Spleen (tissue), 7 donors: ENCODE results near the gene CDC34.

ENCODE experiments used
- CTCF ChIP-seq, 11 experiments: fragments of 200-600 bp in 7 of 11; fragments of 450-650 bp in 4 of 11; sonication (generic) in 4 of 11; IDR thresholded peaks in 8 of 11; conservative IDR thresholded peaks in 3 of 11; 1 replicate in 7 of 11; 2 replicates in 4 of 11; pipeline versions ENCODE4 v1.4.0 to v1.8.0; 2016 to 2021; ENCODE audit warnings: antibody characterized with exemption in 11 of 11, inconsistent platforms in 4 of 11, mild to moderate bottlenecking in 1 of 11
- POLR2A ChIP-seq, 3 donors: fragments of 450-650 bp; IDR thresholded peaks; one replicate each; pipeline ENCODE4 v1.5.1; 2017; ENCODE audit warnings: antibody characterized with exemption in 3 of 3, mild to moderate bottlenecking in 1 of 3
- POLR2AphosphoS5 ChIP-seq, 3 donors: sonication (generic); formaldehyde crosslinking; IDR thresholded peaks; one replicate each; pipeline ENCODE4 v1.5.1; 2017; ENCODE audit warnings: antibody characterized with exemption in 3 of 3
- donor health status: DM: no; HTN: no; CAD: no; lungs with moderate emphysema.
- donor health status: DM: no; HTN: no; CAD: no.
- donor health status: DM: no; HTN: no; CAD: no.

GRCh38 chr19:589693-590395, 58.3 kb downstream of the CDC34 start, which contains the start of gene HCN2:
- TF ChIP-seq CTCF (IDR thresholded peaks at IDR 0.05 in 8 of 11, conservative IDR thresholded peaks at IDR 0.05 in 3 of 11) (no peak), POLR2A (IDR thresholded peaks at IDR 0.05) (no peak), POLR2AphosphoS5 (IDR thresholded peaks at IDR 0.05) (no peak)
